PC-3 (cell line): ENCODE measurements around the gene CDK2. TPM values are rescaled to one million over a fixed set of nuclear protein-coding genes. Genes with fewer than 3 reads are reported as not detected.

Source experiments
- ATAC-seq: fragments of 200-7000 bp; cut with Tn5 transposase; 2 replicates; pipeline ENCODE4 v1.9.1; 2020; ENCODE audit warnings: mild to moderate bottlenecking, moderate library complexity
- BruUV-seq: library from RNA; stranded (reverse); fragments of 400-500 nt; replicated peaks from 2 replicates; lab custom pipeline; 2021; lab: Mats Ljungman, UMichigan
- CTCF ChIA-PET: fragments of 300-600 bp; sonication (Branson Sonifier 250); formaldehyde crosslinking; loops from one replicate; lab custom pipeline; 2022; ENCODE audit warnings: antibody characterized with exemption; lab: Charles Lee
- POLR2A ChIA-PET: fragments of 300-600 bp; sonication (Branson Sonifier 250); formaldehyde crosslinking; loops from one replicate; lab custom pipeline; 2022; ENCODE audit warnings: antibody characterized with exemption; ENCODE audit not compliant: unreplicated experiment; lab: Charles Lee
- DNase-seq: peaks from one replicate; pipeline ENCODE4 v3.0.0-alpha.2; 2015
- H2AFZ ChIP-seq: fragments of 300-600 bp; sonication (generic); 2 replicates; pipeline ENCODE4 v1.6.0; 2016; ENCODE audit warnings: antibody characterized with exemption, low read length
- H3F3A ChIP-seq: fragments of 300-600 bp; sonication (generic); one replicate; pipeline ENCODE4 v1.6.0; 2017; ENCODE audit warnings: antibody characterized with exemption, low read length, control low read depth, mild to moderate bottlenecking; ENCODE audit not compliant: unreplicated experiment
- H3K27ac ChIP-seq: fragments of 300-600 bp; sonication (generic); 2 replicates; pipeline ENCODE4 v1.5.1; 2016; ENCODE audit warnings: mild to moderate bottlenecking, low read length
- H3K27me3 ChIP-seq: fragments of 300-600 bp; sonication (generic); 2 replicates; pipeline ENCODE4 v1.6.1; 2016; ENCODE audit warnings: low read length, mixed read lengths
- H3K36me3 ChIP-seq: fragments of 300-600 bp; sonication (generic); 2 replicates; pipeline ENCODE4 v1.6.1; 2016; ENCODE audit warnings: low read depth, mixed run types, low read length, mixed read lengths
- H3K4me1 ChIP-seq: fragments of 300-600 bp; sonication (generic); 2 replicates; pipeline ENCODE4 v1.5.1; 2016; ENCODE audit warnings: low read length; ENCODE audit not compliant: insufficient read depth
- H3K4me2 ChIP-seq: fragments of 300-600 bp; sonication (generic); 2 replicates; pipeline ENCODE4 v1.6.0; 2016; ENCODE audit warnings: low read length
- H3K4me3 ChIP-seq: fragments of 300-600 bp; sonication (generic); 2 replicates; pipeline ENCODE4 v1.5.1; 2016; ENCODE audit warnings: mild to moderate bottlenecking, low read length, mixed read lengths
- H3K79me2 ChIP-seq: fragments of 300-600 bp; sonication (generic); 2 replicates; pipeline ENCODE4 v1.6.1; 2017; ENCODE audit warnings: low read length, mixed read lengths
- H3K9ac ChIP-seq: fragments of 300-600 bp; sonication (generic); 2 replicates; pipeline ENCODE4 v1.6.0; 2016; ENCODE audit warnings: mild to moderate bottlenecking, low read length
- H3K9me2 ChIP-seq: fragments of 300-600 bp; sonication (generic); replicated peaks from 2 replicates; pipeline ENCODE4 v1.6.1; 2016; ENCODE audit warnings: mixed run types, low read length, mixed read lengths
- H3K9me3 ChIP-seq: fragments of 300-600 bp; sonication (generic); 2 replicates; pipeline ENCODE4 v1.6.1; 2016; ENCODE audit warnings: low read length, mixed read lengths
- H4K20me1 ChIP-seq: fragments of 300-600 bp; sonication (generic); 2 replicates; pipeline ENCODE4 v1.6.1; 2016; ENCODE audit warnings: low read length, mixed read lengths
- CTCF ChIP-seq: fragments of 300-600 bp; sonication (generic); conservative IDR thresholded peaks from 2 replicates; pipeline ENCODE4 v1.5.1; 2017; ENCODE audit warnings: antibody characterized with exemption, low read depth, mild to moderate bottlenecking, low read length
- EZH2 ChIP-seq: fragments of 300-600 bp; sonication (generic); IDR thresholded peaks from one replicate; pipeline ENCODE4 v1.6.1; 2017; ENCODE audit warnings: antibody characterized with exemption, mild to moderate bottlenecking, low read length; ENCODE audit not compliant: unreplicated experiment
- EZH2phosphoT487 ChIP-seq: fragments of 300-600 bp; sonication (generic); IDR thresholded peaks from 2 replicates; pipeline ENCODE4 v1.6.1; 2018; ENCODE audit warnings: mild to moderate bottlenecking, antibody characterized with exemption, low read length, borderline replicate concordance
- intact Hi-C: fragments of 100-400 bp; cut with micrococcal nuclease; formaldehyde crosslinking; loops from 2 replicates; pipeline ENCODE4 v1.9.0; 2023
- total RNA-seq: library from RNA; depleted of rRNA; stranded (reverse); fragments of >200 nt; gene quantifications from 2 replicates; pipeline ENCODE4 v1.2.3, GENCODE V29; 2014

Gene CDK2
- total RNA-seq, 1 experiment from 2014 or later = 63.0 TPM

GRCh38 chr12:56011509-56012090, 45.0 kb downstream of the CDK2 start:
- TF ChIP-seq CTCF = no peak
- no peak for TF ChIP-seq EZH2
- TF ChIP-seq EZH2phosphoT487 = no peak
- CTCF ChIA-PET = no interaction called here

DNA sequence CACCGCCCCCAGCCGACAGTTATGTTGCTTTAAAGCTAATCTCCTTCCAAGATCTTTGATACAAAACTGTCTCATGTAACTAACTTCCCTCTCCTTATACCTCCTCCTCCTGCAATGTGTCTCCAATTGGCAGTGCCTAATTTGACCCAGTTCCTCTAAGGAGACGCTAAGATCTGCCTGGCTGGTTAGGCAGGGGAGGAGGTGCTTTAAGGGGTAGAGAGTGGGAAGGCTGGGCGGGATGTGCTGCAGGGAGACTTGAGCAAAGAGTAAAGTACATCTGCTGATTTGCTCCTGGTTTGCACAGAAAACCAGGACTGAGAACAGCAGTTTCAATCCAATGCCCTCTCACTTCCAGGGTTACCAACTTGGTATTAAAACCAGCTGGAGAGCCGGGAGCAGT, 46.9 kb downstream of the CDK2 start:
- POLR2A ChIA-PET = no interaction called here
- Histone ChIP-seq H3K4me1 (0 out of 2 replicates have a peak, but pooled peaks cover 4% of the 10 kb centered on the region), H3K36me3 (no peaks in the 10 kb centered on the region), H4K20me1 (no peaks in the 10 kb centered on the region), H3K4me2 (no peak overlapping the region), H3K79me2 (no peaks in the 10 kb centered on the region), H3K27me3 (no peaks in the 10 kb centered on the region), H3K9ac (no peak overlapping the region), H2AFZ (no peak overlapping the region), H3K9me2 (no peaks in the 10 kb centered on the region), H3F3A (no peaks in the 10 kb centered on the region), H3K27ac (no peak overlapping the region), H3K4me3 (no peak overlapping the region), H3K9me3 (no peaks in the 10 kb centered on the region)
- DNase-seq = no peak
- ATAC-seq = no peak
- no TSS peak for BruUV-seq
- intact Hi-C loops = no loop called here
- CTCF ChIA-PET = no interaction called here
- no peak for TF ChIP-seq EZH2
- no peak for TF ChIP-seq CTCF
- TF ChIP-seq EZH2phosphoT487 = no peak

More at GRCh38 chr12:56011509-56012090, 45.0 kb downstream of the CDK2 start:
- Histone ChIP-seq H3K27ac (no peak overlapping the region), H2AFZ (no peak overlapping the region), H3F3A (no peaks in the 10 kb centered on the region), H3K4me2 (no peak overlapping the region), H3K4me3 (no peak overlapping the region), H3K4me1 (peaks cover 4% of the 10 kb centered on the region; the same call in 1 of the 2 replicates), H3K9me3 (no peaks in the 10 kb centered on the region), H4K20me1 (no peaks in the 10 kb centered on the region), H3K36me3 (no peaks in the 10 kb centered on the region), H3K9me2 (no peaks in the 10 kb centered on the region), H3K27me3 (no peaks in the 10 kb centered on the region), H3K79me2 (no peaks in the 10 kb centered on the region), H3K9ac (no peak overlapping the region)
- no TSS peak for BruUV-seq
- intact Hi-C loops = no loop called here
- no peak for DNase-seq
- ATAC-seq = no peak
- POLR2A ChIA-PET = no interaction called here

- no peak overlapping the region for H2AFZ ChIP-seq
- POLR2A ChIA-PET = no interaction called here
- no peaks in the 10 kb centered on the region for H3K9me3 ChIP-seq
- no peaks in the 10 kb centered on the region for H4K20me1 ChIP-seq
- BruUV-seq = no TSS peak
- H3K4me2 ChIP-seq = no peak overlapping the region
- no peaks in the 10 kb centered on the region for H3K79me2 ChIP-seq
- intact Hi-C loops = no loop called here
- no peaks in the 10 kb centered on the region for H3K27me3 ChIP-seq
- H3K27ac ChIP-seq = no peak overlapping the region
- no peak for ATAC-seq
- no peak for TF ChIP-seq EZH2phosphoT487
- no peak for TF ChIP-seq EZH2
- TF ChIP-seq CTCF = no peak
- H3K9me2 ChIP-seq = no peaks in the 10 kb centered on the region
- no peaks in the 10 kb centered on the region for H3K36me3 ChIP-seq
- H3K4me3 ChIP-seq = no peak overlapping the region
- H3F3A ChIP-seq = no peaks in the 10 kb centered on the region
- CTCF ChIA-PET = interaction anchor here (0.6 kb wide), 1 partner anchor 18 kb away, joined by 3 read pairs; no protein-coding TSS in a partner anchor
- H3K9ac ChIP-seq = no peak overlapping the region
- H3K4me1 ChIP-seq = 0 out of 2 replicates have a peak, but pooled peaks cover 4% of the 10 kb centered on the region
- DNase-seq = peak; percentile 18
These were observed 47.6 kb downstream of the CDK2 start for GRCh38 chr12:56014205-56014604.
